GM19193 (cell line): ENCODE results near the gene TDRD7.

ENCODE experiments used
- POLR2A ChIP-seq: IDR thresholded peaks from 4 replicates; pipeline ENCODE4 v1.6.1; 2011; ENCODE audit not compliant: insufficient read depth, insufficient read length; ENCODE audit errors: extremely low read depth

Gene TDRD7

DNA sequence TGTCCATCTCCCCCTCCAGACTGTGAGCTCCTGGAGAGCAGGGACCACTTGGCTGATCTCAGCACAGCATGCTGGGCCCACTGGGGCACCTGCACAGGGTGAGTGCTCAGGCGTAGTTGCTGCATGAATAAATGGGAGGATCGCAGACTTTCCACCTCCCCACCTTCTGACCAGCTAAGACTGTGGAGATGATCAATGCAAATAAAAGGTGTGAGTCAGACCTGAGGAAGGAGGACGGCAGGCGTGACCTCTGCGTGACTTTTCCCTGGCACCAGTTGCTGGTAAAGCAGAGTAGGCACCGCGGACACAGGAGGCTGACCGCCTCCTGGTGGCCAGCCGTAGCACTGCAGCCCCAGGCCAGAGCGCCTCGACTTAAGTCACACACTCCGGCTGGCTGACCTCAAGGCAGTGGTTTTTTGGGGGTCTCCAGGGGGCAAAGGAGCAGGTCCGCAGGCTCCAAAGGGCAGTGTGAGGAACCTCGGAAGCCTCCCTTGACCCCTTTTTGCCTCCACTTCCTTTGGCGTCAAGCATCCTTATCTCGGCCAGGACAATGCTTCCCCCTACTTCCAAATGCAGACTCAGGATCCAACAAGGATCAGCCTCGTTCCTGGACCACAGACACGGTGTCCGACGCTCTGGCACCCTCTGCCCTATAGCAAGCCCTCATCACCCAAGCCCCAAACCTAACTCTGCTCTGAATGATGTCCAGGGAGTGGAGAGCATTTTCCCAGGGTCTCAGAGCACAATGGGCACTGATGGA lies 12.7 kb upstream of the TDRD7 start:
- no peak for TF ChIP-seq POLR2A

DNA sequence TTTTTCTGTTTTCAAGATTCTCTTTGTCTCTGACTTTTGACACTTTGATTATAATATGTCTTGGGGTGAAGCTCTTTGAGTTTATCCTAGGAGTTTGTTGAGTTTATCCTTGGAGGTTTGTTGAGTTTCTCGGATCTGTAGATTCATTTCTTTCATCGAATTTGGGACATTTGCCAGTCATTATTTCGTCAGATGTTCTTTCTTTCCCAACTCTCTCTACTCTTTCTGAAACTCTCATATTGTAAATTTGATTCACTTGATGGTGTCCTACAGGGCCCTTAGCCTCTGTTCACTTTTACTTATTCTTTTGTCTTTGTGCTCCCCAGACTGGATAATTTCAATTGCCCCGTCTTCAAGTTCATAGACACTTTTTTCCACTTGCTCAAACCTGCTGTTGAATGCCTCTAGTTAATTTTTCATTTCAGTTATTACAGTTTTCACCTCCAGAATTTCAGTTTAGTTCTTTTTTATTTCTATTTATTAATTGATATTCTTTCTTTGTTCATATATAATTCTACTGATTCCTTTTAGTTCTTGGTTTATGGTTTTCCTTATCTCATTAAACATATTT lies 8.1 kb upstream of the TDRD7 start:
- TF ChIP-seq POLR2A: no peak

DNA sequence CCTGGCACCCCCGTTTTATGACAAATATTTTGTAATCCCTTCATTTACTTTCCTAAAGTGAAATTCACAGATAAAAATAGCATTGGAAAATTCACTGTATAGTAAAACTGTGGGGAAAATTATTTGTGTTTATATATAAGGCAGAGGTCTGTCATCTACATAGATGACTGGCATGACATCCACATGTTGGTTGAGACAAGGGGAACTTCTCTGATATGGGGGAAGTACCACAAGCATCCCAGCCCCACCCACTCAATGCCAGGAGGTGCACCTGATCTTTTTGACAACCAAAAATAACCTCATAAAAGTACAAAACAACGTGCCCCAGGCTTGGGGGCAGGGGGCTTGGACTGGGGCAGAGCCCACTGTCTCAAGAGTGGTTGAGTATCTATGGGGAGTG lies 6.3 kb upstream of the TDRD7 start:
- no peak for TF ChIP-seq POLR2A

DNA sequence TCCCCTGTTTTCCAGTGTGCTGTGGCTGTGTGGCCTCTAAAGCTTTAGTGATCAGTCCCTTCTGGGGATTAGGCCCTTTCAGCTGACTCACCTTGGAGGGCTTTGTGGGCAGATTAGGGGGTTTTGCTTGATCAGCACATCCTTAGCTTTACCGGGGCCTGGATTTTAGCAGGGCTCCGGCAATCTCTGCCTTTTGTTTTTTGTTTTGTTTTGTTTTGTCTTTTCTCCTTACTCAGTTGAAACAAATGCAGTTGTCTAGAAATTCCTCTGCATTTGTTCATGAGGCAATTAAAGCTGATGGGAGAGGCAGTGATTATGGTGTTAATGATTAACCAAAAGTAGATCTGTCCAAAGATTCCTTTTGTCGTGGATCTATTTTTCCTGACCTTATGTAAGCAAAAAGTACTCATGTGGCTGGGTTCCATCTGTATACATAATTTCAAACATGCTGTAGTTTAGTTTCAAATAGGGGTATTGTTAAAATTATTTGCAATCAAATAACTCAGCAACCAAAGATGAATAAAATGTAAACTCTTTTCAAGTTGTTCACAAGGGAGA lies 5.2 kb upstream of the TDRD7 start:
- TF ChIP-seq POLR2A: no peak

DNA sequence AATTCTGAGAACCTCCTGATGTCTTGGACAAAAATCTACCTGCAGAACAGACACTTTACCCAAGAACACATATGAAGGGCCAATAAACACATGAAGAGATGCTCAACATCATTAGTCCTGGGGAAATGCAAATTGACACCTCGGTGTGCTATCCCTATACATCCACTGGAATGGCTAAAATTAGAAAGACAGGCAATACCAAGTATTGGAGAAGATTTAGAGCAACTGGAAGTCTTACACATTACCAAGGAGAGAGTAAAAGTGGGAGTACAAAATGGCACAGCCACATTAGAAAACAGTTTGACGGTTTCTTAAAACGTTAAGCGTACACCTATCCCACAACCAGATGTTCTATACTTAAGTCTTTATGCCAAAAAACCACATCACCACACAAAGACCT lies 3.3 kb upstream of the TDRD7 start:
- no peak for TF ChIP-seq POLR2A

DNA sequence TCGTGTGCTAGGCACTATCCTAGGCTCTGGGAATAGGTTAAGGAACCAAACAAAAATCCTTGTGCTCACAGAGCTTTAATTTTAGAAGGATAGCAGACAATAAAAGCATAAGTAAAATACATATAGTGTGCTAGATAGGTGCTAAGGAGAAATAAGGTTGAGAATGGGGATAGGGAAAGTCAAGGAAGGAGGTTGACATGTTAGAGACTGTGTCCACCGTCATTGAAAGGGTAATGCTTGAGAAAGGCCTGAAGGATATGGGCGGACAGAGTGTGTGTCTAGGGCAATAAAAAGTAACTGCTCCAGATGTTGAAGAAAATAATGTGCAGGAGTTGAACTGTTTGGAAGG lies 482 bp upstream of the TDRD7 start:
- no peak for TF ChIP-seq POLR2A

DNA sequence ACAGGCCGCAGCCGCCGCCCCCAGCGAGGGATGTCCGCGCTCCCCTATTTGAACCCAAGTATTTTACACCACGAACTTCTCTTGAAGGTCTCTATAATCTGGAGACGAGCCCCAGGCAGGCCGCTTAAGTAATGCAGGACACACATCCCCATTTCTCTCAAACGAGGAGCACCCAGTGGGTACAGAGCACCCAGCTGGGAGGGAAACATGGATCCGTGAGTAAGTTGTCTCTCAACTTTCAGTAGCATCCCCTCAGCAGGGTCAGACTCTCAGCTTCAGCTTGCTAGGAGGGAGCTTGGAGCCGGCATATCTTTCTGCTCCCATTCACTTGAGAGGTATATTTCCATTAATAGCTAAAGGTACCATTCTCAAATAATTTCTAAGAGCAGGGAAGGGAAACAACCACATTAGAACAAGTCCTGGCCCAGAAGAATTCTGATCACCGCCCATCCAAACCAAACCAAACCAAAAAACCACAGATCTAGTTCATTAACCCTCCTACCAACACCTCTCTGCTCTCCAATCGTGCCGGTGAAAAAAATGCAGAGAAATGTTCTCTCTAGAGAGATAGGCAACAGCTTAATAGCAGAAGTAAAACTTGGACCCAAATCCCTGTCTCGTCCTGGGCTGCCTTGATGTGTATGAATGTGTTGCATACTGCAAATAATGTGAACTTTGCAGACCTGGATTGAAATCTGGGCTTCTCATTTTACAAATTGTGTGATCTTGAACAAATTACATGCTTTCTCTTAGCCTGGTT lies 910 bp downstream of the TDRD7 start:
- no peak for TF ChIP-seq POLR2A

DNA sequence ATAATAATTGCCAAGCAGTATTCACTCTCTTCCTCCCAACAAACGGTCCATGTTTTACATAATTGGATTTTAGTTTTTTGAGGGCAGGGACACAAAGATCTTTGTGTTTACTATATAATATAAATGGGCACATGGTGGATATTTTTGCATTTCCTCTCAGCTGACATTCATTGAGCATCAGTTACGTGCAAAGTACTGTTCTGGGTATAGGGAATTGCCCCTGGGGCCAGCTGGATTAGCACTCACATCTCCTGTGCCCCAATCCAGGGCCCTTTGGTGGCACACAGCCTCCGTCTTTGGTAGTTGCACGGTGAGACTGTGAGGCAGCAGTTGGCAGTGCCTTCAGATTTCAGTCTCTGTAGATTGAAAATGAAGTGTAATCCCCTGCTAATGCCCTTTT lies 1.6 kb downstream of the TDRD7 start:
- TF ChIP-seq POLR2A: no peak

DNA sequence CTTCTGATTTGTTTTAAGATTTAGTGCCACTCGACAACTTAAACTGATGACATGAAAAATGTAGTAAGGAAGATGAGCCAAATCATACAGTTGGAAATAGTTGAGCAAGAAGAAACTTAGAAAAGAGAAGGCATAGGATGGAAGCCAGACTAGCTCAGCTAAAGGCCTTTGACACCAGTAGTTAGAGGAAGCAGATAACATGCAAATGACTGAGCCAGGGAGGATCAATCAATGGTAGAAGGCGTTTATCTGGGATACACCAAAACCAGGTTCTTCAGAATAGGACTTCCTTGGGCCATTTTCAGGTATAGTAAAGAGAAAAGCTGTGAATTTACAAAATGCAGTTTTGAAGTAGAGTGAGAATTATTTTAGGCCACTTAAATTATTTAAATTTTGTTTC lies 3.2 kb downstream of the TDRD7 start:
- no peak for TF ChIP-seq POLR2A

DNA sequence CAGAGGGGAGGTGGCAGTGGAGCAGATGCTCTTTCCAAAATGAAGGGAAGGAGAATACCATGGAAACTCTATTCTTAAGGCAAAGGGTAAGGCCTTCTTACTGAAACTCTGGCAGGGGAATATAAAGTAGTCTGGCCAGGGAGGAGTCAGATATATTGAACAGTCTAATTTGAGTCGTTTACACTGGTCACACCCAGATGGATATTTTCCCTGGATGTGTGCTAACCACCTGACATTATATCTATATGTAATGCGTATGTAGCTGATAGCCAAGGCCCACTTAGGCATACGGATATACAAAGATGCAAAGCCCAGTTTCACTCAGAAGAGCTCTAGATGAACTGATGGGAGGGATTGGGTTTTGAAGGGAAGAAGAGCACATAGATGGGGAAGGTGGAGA lies 7.0 kb downstream of the TDRD7 start:
- no peak for TF ChIP-seq POLR2A

DNA sequence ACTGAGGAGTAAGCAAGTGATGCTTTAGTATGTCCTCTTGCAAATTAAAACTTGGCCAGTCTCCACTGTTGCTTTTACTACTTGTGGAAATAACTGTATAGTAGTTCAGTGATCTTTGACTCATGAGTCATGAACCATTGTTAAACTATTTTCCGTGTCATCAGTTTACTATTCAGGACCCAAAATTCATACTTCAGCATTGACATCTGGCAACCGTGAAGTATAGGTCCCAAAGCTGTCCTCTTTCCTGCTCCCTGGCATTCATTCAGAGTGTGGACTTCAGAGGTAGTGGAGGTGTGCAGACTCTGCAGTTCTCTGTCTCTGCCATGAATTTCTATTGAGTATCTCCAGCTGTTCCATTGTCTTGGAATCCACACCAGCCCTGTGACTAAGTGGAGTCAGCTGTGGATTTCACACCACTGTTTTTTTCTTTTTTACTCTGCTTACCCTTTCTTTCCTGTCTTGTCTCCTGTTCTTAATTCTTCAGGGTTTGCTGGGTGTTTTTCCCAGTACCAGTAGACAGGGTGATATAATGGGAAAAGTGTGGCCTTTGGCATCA lies 7.5 kb downstream of the TDRD7 start:
- no peak for TF ChIP-seq POLR2A

DNA sequence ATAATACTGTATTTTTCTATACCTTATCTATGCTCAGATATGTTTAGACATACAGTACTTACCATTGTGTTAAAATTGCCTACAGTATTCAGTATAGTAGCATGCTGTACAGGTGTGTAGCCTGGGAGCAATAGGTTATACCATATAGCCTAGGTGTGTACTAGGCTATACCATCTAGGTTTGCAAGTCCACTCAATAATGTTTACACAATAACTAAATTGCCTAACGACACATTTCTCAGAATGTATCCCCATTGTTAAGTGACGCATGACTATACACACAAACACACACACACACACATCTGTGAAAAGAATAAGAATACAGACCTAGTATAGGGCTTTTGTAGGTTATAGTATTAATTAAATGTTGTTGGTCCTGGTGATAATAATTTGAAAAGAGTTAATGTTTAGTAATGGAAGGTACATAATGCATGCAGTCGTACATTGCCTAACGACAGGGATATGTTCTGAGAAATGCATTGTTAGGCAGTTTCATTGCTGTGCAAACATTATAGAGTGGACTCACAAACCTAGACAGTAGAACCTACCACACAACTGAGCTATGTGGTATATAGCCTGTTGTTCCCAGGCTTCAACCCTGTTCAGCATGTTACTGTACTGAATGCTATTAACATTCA lies 13.6 kb downstream of the TDRD7 start:
- TF ChIP-seq POLR2A: no peak

DNA sequence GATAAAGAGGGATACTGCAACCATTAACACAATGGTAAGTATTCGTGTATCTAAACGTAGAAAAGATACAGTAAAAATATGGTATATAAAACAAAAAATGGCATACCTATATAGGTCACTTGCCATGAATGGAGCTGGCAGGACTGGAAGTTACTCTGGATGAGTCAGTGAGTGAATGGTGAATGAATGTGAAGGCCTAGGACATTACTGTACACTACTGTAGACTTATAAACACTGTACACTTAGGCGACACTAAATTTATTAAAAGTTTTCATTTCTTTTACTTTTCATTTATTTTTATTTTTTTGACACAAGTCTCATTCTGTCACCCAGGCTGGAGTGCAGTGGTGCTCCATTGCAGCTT lies 14.1 kb downstream of the TDRD7 start:
- no peak for TF ChIP-seq POLR2A

DNA sequence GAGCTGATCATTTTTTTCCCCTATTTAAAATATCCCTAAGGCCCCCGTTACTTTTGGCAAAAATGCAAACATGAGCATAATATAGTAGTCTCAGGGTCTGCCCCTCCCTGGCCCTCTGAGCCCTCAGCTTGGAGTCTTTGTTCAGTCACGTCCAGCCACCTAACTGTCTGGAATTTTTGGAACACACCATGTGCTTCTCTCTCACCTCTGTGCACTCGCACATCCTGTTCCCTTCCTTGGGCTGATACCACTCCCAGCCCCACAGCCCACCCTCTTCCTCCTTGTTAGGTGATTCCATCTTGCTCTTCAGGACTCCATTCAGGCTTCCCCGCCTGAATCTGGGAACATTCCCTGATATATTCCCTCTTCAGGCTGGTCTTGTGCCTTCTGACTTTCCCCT lies 16.0 kb downstream of the TDRD7 start:
- no peak for TF ChIP-seq POLR2A

DNA sequence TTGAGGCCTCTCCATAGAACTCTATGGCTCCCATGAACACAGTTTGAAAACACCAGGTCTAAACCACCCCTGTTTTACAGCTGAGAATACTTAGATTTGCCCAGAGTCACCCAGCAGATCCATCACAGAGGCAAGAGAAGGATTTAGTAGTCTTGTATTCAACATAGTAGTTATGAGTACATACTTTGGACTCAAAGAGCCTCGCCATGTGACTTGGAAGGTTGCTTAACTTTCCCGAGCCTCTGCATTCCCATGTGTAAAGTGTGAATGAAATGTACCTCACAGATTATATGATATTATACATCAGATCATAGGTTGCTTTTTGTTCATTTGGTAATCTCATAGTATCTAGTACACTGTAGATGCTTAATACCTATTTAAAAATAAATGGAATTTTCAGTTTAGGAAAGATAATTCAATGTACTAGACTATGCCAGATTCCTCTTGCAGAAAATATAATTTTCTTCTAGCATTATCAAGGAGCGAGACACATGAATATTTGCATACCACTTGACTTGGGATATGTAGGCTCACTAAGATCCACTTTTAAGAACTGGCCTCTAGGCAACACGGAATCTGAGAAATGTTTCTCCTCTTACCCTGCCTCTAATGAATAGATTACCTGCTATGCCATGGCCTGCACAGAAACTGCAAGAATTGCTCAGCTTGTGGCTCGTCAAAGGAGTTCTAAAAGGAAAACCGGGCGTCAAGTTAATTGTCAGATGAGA lies 18.6 kb downstream of the TDRD7 start:
- TF ChIP-seq POLR2A: no peak

DNA sequence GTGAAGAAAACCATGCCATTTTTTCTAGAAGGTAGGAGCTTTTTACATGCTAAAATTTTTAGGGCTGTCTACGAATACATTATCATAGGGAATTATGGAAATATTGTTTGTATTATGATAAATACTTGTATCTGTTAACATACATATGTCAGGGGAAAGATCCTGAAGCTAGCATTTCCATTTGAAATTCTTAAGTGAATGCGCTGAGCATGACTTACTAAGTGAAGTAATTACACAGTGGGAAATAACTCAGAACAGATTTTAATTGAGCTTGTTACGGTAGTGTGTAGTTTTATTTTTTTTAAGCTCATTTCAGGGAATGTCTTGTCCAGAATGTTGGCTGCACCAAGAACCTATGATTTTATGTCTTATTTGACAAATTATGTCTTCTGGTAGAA lies 19.1 kb downstream of the TDRD7 start:
- no peak for TF ChIP-seq POLR2A
